ENCODE data around the gene TMPRSS11F. TPM values are rescaled to one million over a fixed set of nuclear protein-coding genes. Genes with fewer than 3 reads are reported as not detected.

TMPRSS11F gene
- total and polyA plus RNA-seq, 9 of the 15 experiments (the other 6 are each of a cell fraction or from before 2014, with no cell fraction given), result 0.03 to 0.36 (median 0.07) TPM; not detected in 2

- TF ChIP-seq ZNF644 (tag; IDR thresholded peaks at IDR 0.05; ENCODE audit: low read depth) (no peak), CTCF (IDR thresholded peaks at IDR 0.05 in 2 of 3, conservative IDR thresholded peaks at IDR 0.05 in 1 of 3; ENCODE audit: insufficient read depth in 2 of 3, low read depth in 1 of 3, low read length in 3 of 3) (no peak), HNRNPL (IDR thresholded peaks at IDR 0.05; ENCODE audit: low read depth, low read length) (no peak), CHD7 (IDR thresholded peaks at IDR 0.05; ENCODE audit: low read depth, low read length) (no peak), NKRF (IDR thresholded peaks at IDR 0.05; ENCODE audit: borderline replicate concordance) (no peak), ZNF583 (CRISPR knock-in tag; IDR thresholded peaks at IDR 0.05) (no peak)
- TF ChIP-seq, protein P1, sequence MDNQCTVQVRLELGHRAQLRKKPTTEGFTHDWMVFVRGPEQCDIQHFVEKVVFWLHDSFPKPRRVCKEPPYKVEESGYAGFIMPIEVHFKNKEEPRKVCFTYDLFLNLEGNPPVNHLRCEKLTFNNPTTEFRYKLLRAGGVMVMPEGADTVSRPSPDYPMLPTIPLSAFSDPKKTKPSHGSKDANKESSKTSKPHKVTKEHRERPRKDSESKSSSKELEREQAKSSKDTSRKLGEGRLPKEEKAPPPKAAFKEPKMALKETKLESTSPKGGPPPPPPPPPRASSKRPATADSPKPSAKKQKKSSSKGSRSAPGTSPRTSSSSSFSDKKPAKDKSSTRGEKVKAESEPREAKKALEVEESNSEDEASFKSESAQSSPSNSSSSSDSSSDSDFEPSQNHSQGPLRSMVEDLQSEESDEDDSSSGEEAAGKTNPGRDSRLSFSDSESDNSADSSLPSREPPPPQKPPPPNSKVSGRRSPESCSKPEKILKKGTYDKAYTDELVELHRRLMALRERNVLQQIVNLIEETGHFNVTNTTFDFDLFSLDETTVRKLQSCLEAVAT (IDR thresholded peaks at IDR 0.05), result no peak
- TF ChIP-seq, protein P2, sequence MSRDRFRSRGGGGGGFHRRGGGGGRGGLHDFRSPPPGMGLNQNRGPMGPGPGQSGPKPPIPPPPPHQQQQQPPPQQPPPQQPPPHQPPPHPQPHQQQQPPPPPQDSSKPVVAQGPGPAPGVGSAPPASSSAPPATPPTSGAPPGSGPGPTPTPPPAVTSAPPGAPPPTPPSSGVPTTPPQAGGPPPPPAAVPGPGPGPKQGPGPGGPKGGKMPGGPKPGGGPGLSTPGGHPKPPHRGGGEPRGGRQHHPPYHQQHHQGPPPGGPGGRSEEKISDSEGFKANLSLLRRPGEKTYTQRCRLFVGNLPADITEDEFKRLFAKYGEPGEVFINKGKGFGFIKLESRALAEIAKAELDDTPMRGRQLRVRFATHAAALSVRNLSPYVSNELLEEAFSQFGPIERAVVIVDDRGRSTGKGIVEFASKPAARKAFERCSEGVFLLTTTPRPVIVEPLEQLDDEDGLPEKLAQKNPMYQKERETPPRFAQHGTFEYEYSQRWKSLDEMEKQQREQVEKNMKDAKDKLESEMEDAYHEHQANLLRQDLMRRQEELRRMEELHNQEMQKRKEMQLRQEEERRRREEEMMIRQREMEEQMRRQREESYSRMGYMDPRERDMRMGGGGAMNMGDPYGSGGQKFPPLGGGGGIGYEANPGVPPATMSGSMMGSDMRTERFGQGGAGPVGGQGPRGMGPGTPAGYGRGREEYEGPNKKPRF (IDR thresholded peaks at IDR 0.05; ENCODE audit: low read depth, low read length), result no peak
Observed at GRCh38 chr4:68176904-68177303, 47.2 kb upstream of the TMPRSS11F start (continued).

Measured in K562 (cell line).